NT2/D1 (cell line): ENCODE results near the gene BAK1.
A peak's percentile ranks its signal among the peaks of the same experiment; 100 is the strongest.

Experiments
- DNase-seq: peaks from one replicate; pipeline ENCODE4 v3.0.0-alpha.2; 2011; ENCODE audit warnings: low read depth, low spot score
- H3K27me3 ChIP-seq: 2 replicates; pipeline ENCODE4 v1.6.0; 2011; ENCODE audit warnings: mild to moderate bottlenecking; ENCODE audit not compliant: insufficient read length, insufficient read depth
- H3K36me3 ChIP-seq: 2 replicates; pipeline ENCODE4 v1.6.1; 2011; ENCODE audit warnings: mild to moderate bottlenecking, low read length, mixed read lengths; ENCODE audit not compliant: insufficient read depth, insufficient read length
- H3K4me1 ChIP-seq: 2 replicates; pipeline ENCODE4 v1.5.1; 2011; ENCODE audit not compliant: insufficient read depth, insufficient read length
- H3K4me3 ChIP-seq: 2 replicates; pipeline ENCODE4 v1.5.1; 2011; ENCODE audit warnings: low read depth; ENCODE audit not compliant: insufficient read length
- H3K9ac ChIP-seq: 2 replicates; pipeline ENCODE4 v1.6.0; 2011; ENCODE audit warnings: low read depth; ENCODE audit not compliant: insufficient read length
- H3K9me3 ChIP-seq: 2 replicates; pipeline ENCODE4 v1.5.1; 2011; ENCODE audit warnings: mild to moderate bottlenecking, low read length; ENCODE audit not compliant: insufficient read depth
- SUZ12 ChIP-seq: IDR thresholded peaks from 2 replicates; pipeline ENCODE4 v1.6.1; 2011; ENCODE audit not compliant: insufficient read length, insufficient read depth; ENCODE audit errors: extremely low read depth
- YY1 ChIP-seq: IDR thresholded peaks from 2 replicates; pipeline ENCODE4 v1.6.1; 2011; ENCODE audit not compliant: insufficient read length, insufficient read depth
- ZNF274 ChIP-seq: IDR thresholded peaks from 2 replicates; pipeline ENCODE4 v1.6.1; 2011; ENCODE audit warnings: mild to moderate bottlenecking, low read depth, low read length

Gene BAK1

DNA sequence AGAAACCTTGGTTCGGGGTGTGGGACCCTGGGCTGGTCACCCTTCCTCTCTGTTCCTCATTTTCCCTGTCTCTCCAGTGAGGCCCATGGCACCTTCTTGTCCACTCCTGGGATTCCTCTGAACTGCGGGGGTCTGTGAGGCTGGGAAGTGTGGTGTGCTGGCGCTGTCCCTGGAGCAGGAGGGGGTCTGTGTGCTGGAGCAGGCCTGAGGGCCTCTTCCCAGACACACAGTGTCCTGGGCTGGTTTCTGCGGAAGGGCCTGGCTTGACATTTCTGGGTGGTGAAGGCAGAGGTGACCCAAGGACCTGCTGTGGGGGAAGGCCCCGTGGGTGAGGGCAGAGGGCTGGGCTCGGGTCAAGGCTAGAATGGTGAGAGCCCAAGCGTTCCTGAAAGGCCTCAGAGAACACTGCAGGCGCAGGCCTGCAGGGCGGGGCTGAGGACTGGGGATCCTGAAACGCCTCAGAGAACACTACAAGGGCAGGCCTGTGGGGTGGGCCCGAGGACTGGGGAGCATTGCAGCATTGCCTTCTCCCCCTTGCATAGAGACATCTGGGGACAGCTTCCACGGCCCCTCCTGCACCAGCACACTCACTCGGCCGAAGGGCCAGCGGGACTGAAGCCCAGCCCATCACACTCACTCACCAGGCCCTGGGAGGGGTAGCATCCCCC lies 10.6 kb upstream of the BAK1 start:
- H3K4me1 ChIP-seq = peaks cover 18% of the 10 kb centered on the region
- no peak overlapping the region for H3K4me3 ChIP-seq
- TF ChIP-seq ZNF274 (no peak), SUZ12 (no peak), YY1 (no peak)
- H3K27me3 ChIP-seq = peaks cover 4% of the 10 kb centered on the region
- H3K9me3 ChIP-seq = no peaks in the 10 kb centered on the region
- DNase-seq = no peak
- H3K9ac ChIP-seq = peak overlapping the region; percentile 42
- no peaks in the 10 kb centered on the region for H3K36me3 ChIP-seq

DNA sequence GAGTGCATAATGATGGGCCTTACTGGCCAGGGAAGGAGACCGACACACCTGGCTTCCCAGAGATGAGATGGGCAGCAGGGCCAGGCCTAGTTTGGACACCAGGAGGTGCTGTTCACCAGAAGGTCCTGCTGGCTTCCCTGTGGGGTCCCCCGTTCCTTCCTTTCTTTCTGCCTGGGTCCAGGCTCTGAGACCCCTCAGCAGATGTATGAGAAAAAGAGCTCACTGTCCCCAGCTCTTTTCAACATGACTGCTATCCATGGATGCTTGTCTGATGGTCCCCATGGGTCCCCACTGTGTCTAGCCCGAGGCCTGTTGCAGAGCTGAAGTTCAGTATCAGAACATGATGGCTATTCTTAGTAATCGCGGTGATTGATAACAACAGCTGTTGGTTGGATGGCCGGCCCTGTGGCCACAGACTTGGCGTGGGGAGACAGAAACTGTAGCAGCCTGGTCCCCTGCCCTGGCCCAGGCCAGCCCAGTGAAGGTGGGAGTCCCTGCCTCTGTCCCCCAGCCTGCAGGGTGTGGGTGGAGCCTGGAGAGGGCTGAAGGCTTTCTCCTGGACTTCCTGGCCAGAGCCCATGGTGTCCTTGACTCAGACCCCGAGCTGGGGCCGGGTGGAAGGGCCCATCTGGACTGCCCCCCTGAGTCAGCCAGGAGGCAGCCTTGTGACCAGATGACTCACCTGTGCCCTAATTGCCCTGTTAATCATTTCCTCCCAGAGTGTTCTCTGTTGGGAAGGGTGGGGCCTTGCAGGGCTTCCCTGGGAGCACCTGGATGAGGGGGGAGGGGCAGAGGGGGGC lies 9.9 kb upstream of the BAK1 start:
- no peak for DNase-seq
- Histone ChIP-seq H3K4me1 (peaks cover 15% of the 10 kb centered on the region), H3K9ac (no peak overlapping the region), H3K4me3 (no peak overlapping the region), H3K27me3 (peaks cover 4% of the 10 kb centered on the region), H3K9me3 (no peaks in the 10 kb centered on the region), H3K36me3 (no peaks in the 10 kb centered on the region)
- TF ChIP-seq ZNF274 (no peak), YY1 (no peak), SUZ12 (no peak)

DNA sequence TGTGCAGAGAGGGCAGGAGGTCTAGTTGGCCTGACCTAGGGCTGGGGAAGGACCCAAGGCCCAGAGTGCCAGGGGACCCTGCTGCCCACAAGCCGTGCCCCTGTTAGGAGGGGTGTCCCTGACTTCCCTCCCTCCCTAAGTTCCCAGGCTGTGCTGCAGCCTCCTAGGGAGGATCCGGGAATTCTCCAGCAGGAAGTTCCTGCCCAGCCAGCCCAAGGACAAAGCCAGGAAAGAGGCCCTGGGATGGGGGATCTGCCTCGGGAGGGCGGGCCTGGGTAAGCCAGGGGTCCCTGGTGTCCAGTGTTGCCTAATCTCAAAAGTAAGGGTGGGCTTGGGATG lies 9.3 kb upstream of the BAK1 start:
- peaks cover 4% of the 10 kb centered on the region for H3K27me3 ChIP-seq
- DNase-seq = no peak
- no peaks in the 10 kb centered on the region for H3K9me3 ChIP-seq
- H3K4me1 ChIP-seq = peaks cover 15% of the 10 kb centered on the region
- no peaks in the 10 kb centered on the region for H3K36me3 ChIP-seq
- no peak overlapping the region for H3K9ac ChIP-seq
- TF ChIP-seq SUZ12 = no peak
- TF ChIP-seq ZNF274 = no peak
- no peak for TF ChIP-seq YY1
- no peak overlapping the region for H3K4me3 ChIP-seq

DNA sequence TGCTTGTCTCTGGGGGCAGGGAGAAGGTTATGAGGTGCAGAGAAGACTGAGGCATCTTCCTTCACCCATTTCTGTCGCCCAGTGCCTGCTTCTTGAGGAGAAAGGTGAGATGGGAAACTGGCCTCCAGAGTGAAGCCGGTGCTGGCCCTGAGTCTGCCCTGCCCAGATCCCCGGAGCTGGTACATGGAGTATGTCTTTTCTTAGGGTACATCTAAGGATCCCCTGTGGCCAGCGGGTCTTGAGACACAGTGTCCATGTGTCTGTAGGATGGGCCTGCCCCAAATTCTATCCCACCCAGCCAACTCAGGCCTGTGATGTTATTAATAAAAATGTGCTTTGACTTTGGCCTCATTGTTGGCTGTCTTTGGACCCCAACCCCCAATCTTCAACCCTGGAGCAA lies 8.8 kb upstream of the BAK1 start:
- TF ChIP-seq ZNF274 (no peak), SUZ12 (no peak), YY1 (no peak)
- H3K4me3 ChIP-seq = no peak overlapping the region
- peaks cover 4% of the 10 kb centered on the region for H3K27me3 ChIP-seq
- no peaks in the 10 kb centered on the region for H3K36me3 ChIP-seq
- peaks cover 15% of the 10 kb centered on the region for H3K4me1 ChIP-seq
- no peaks in the 10 kb centered on the region for H3K9me3 ChIP-seq
- no peak for DNase-seq
- H3K9ac ChIP-seq = no peak overlapping the region

DNA sequence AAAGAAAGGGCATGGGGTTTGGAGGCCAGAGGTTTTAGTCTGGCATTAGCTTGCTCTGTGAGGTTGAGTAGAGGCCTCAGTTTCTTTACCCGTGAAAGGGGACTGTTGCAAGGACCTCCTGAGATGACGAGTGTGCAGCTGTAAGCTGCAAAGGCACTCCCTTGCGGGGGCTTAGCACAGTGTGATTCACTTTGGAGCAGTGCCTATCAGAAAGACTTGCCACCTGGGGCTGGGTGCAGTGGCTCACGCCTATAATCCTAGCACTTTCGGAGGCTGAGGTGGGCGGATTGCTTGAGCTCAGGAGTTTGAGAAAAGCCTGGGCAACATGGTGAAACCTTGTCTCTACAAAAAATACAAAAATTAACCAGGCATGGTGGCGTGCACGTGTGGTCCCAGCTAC lies 7.5 kb upstream of the BAK1 start:
- H3K4me3 ChIP-seq = no peak overlapping the region
- peaks cover 12% of the 10 kb centered on the region for H3K4me1 ChIP-seq
- H3K9ac ChIP-seq = no peak overlapping the region
- DNase-seq = no peak
- TF ChIP-seq YY1 (no peak), ZNF274 (no peak), SUZ12 (no peak)
- no peaks in the 10 kb centered on the region for H3K9me3 ChIP-seq
- H3K36me3 ChIP-seq = no peaks in the 10 kb centered on the region
- H3K27me3 ChIP-seq = no peaks in the 10 kb centered on the region

DNA sequence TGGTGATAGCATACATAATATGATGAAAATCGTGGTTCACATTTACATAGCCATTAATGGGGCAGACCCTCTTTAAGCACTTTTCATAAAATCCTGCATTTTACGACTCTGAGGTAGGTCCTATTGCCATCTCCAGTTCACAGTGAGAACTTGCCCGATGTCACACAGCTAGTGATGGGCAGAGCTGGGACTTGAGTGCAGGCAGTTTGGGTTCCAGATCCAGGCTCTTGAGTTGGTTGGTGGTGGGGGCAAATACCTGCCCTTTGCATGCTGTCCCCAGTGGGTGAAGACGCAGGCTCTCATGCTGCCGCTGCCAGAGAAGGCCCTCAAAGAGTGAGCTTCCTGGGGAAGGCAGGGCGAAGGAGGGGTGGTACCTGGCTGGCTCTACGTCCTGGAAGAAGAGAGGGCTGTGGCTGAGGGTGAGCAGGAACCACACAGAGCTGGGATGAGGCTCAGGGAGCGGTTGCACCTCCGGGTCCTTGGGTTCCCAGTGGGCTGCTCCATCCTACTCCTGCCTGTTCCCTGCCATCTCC lies 6.1 kb upstream of the BAK1 start:
- no peak overlapping the region for H3K9ac ChIP-seq

DNA sequence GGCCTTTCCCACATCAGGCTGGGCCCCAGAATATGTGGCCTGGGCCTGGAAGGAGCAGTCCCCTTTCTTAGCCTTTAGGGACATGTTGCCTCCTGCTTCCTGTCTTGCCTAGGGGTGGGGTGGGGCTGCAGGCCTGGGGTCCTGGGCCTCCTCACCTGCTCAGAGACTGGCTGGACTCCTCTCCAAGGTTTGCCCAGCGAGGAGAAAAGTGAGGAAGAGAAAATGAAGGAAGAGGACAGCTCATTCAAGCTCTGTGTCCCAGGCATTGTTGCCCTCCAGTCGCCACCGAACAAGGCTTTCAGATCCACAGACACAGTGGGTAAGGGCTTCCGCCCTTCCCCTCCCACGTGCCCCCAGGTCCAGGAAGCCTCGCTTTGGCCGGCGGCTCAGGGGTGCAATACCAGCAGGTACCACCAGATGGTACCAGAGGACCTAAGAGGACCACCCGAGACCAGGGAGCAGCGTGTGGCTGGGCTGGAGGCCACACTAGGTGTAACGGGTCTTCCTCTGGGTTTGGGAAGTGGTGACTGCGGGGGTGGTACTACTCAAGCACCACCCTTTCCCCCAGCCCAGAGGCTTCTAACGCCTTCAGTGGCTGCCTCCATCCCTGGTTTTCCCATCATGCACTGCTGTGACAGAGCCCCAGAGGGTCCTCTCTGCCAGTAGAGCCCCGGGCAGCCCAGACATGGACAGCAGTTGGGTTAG lies 5.5 kb upstream of the BAK1 start:
- no peaks in the 10 kb centered on the region for H3K36me3 ChIP-seq
- no peak overlapping the region for H3K9ac ChIP-seq
- peaks cover 6% of the 10 kb centered on the region for H3K4me1 ChIP-seq
- H3K4me3 ChIP-seq = no peak overlapping the region
- DNase-seq = no peak
- H3K9me3 ChIP-seq = no peaks in the 10 kb centered on the region
- H3K27me3 ChIP-seq = no peaks in the 10 kb centered on the region
- TF ChIP-seq SUZ12 (no peak), YY1 (no peak), ZNF274 (no peak)

More for the DNA sequence above, 6.1 kb upstream of the BAK1 start:
- DNase-seq = no peak
- H3K4me3 ChIP-seq = no peak overlapping the region
- H3K9me3 ChIP-seq = no peaks in the 10 kb centered on the region
- no peaks in the 10 kb centered on the region for H3K27me3 ChIP-seq
- H3K36me3 ChIP-seq = no peaks in the 10 kb centered on the region
- TF ChIP-seq YY1 (no peak), SUZ12 (no peak), ZNF274 (no peak)
- peaks cover 8% of the 10 kb centered on the region for H3K4me1 ChIP-seq
